Measurements from ENCODE around the gene ARHGEF16. TPM values are rescaled to one million over a fixed set of nuclear protein-coding genes. Genes with fewer than 3 reads are reported as not detected.

Gene ARHGEF16
- total RNA-seq, 1 experiment from 2014 or later = 0.13 TPM

DNA sequence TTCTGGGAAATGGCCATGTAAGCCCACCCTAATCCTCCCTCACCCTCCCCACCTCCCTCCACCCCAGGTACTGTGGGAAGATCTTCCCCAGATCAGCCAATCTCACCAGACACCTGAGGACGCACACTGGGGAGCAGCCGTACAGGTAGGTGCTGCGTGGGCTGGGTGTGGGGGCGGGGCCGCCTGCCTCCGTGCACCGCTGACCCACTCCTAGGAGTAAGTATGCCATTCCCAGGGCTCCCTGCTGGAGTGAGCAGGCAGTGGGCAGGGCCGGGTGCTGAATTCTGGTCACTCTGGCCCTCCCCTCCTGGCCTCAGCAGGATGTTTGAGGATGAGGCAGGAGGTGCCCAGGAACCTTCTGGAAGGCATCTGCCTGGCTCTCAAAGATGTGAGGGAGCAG is 35.9 kb upstream of the ARHGEF16 start:
- Histone ChIP-seq H3K4me3 (no peak overlapping the region), H3K36me3 (no peaks in the 10 kb centered on the region), H3K27me3 (no peaks in the 10 kb centered on the region), H3K9me3 (peaks cover 5% of the 10 kb centered on the region)
- no peak for DNase-seq

DNA sequence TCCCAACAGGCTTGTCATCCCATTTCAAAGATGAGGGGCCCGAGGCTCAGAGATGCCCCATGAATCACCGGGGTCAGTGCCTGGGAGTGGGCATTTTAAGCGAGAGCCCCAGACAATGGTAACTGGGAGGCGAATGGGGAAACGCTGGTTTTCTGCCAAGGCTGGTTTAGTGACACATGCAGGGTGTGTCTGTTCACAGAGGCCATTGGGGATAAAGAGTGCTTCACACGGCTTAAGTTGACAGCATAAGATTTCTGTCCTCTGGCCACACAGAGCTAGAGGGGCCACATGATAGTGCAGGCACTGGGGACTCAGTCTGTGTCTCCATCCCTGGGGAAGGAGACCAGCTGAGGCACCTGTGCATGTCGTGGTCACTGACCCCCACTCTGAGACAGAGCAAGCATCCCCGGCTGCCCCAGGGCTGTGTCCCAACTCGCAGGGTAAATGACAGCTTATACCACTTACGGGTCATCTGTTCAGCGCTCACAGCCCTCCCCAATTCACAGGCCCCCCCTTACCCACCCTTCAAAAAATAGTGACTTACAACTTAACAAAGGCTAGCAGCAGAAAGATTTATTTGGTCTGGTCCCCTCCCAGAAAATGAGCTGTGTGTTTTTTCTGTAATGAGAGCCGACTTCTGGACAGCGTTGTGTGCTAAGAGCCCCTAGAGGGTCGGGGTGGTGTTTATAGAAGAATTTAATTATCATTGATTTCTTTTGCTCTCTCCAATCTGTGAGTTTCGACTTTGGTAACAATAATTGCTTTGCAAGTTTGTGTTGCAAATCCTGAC is 34.9 kb upstream of the ARHGEF16 start:
- H3K4me3 ChIP-seq = no peak overlapping the region
- H3K27me3 ChIP-seq = no peaks in the 10 kb centered on the region
- H3K9me3 ChIP-seq = peaks cover 5% of the 10 kb centered on the region
- DNase-seq = peak; percentile 30
- no peaks in the 10 kb centered on the region for H3K36me3 ChIP-seq

DNA sequence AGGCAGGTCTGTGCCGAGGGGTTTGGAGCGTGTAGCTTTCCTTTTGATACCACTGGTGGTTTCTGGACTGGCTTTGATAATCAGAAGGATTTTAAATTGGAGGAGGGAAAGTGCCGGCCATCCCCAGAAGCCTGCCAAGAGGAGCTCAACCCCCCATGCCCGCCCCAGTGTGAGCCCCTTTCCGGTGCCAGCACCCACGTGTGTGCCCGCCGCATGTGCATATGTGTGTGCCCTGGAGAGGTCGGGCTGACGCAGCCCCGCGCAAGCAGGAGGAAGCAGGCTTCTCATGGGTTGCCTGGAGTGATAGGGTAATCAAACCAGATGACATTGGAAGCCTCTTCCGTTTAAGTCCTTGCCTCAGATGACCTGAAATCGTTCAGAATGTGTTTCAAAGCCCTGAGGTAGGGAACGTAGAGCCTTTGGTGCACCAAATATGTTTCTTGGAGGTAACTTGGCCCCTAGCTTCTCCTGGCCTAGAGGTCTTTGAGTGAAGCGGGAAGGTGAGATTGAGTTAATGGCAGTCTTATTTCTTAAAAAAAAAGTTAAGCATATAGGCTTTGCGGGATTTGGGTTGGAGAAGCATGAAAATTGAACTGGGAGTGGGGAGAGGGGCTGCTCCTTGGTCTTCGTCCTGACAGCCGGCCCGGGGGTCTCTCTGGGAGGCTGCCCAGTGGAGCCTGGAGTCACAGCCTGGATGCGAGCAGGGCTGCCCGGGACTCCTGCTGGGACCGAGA is 34.1 kb upstream of the ARHGEF16 start:
- Histone ChIP-seq H3K27me3 (no peaks in the 10 kb centered on the region), H3K4me3 (no peak overlapping the region), H3K36me3 (no peaks in the 10 kb centered on the region), H3K9me3 (peaks cover 5% of the 10 kb centered on the region)
- DNase-seq = no peak

DNA sequence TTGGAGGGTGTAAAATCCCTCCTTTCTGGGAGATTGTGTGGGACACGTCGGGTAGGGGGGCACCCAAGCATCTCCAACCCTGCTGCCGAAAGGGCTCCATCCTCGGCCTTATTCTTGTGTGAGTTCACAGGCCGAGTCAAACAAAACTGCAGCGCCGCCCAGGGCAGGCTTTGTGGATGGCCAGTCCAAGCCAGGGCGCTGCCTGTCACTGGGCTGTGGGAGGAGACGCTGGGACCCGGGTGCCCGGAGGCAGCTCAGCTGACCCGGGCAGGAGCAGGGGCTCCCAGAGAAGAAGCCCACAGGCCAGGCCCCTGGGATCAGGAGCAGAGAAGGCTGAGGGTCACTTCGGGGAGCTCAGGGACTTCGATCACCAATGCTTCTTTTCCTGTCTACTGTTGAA is 31.8 kb upstream of the ARHGEF16 start:
- H3K4me3 ChIP-seq = no peak overlapping the region
- no peaks in the 10 kb centered on the region for H3K9me3 ChIP-seq
- no peaks in the 10 kb centered on the region for H3K36me3 ChIP-seq
- no peaks in the 10 kb centered on the region for H3K27me3 ChIP-seq
- DNase-seq = no peak

DNA sequence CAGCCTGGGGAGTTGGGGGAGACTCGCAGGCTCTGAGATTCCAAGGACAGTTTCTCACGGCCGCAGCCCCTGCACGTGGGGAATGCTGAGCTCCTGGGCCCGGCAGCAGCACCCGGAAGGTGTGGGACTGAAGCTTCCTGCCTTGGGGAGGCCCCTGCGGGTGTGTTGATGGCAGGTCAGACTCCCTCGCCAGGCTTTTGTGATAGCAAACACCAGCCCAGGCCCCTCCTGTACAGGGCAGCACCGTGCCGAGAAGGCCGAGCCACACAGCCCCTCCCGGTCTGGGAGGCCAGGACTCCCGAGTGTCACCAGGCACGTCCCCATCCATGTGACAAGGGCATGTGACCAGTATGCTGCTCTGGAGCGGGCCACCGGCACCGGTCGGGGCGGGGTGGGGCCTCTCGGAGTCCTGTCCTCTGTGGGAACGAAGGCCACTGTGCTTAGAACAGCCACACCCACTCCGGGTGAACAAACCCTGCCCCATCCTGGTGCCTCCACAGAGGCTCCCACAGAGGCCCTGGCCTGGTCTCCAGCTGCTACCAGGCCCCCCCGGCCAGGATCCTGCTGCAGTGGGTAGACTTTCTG is 31.1 kb upstream of the ARHGEF16 start:
- Histone ChIP-seq H3K36me3 (no peaks in the 10 kb centered on the region), H3K4me3 (no peak overlapping the region), H3K27me3 (no peaks in the 10 kb centered on the region), H3K9me3 (no peaks in the 10 kb centered on the region)
- no peak for DNase-seq

DNA sequence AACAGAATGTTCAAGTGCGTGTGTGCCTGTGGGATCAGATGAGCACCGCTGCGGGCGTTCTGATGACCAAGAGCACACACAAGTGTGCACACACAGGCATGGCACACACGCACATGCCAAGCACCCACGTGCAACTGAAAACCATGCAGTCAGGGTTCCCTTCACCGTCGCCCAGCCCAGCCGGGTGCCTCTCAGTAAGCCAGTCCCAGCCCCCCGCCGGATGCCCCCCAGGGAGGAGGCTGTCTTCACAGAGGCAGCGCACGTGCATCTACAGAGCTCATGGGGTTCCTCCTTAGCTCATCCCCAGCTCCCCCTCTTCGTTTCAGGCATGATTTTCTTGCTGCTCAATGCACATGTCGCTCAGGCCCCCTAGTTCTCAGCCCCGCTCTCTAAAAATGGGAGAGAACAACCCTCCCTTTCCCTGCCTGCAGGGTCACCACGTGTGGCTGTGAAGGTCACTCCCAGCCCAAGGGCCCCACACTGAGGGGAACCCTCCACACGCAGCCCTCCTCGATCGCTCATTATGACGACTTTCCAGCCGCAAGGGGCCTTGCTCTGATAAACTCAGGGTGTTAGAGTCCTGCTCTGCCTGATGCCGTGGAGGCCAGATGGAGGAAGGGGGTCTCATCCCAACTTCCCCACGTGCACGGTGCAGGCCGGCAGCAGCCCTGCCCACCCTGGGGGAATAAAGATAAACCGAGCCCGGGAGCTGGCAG is 30.4 kb upstream of the ARHGEF16 start:
- Histone ChIP-seq H3K4me3 (no peak overlapping the region), H3K9me3 (no peaks in the 10 kb centered on the region)
- DNase-seq = no peak

DNA sequence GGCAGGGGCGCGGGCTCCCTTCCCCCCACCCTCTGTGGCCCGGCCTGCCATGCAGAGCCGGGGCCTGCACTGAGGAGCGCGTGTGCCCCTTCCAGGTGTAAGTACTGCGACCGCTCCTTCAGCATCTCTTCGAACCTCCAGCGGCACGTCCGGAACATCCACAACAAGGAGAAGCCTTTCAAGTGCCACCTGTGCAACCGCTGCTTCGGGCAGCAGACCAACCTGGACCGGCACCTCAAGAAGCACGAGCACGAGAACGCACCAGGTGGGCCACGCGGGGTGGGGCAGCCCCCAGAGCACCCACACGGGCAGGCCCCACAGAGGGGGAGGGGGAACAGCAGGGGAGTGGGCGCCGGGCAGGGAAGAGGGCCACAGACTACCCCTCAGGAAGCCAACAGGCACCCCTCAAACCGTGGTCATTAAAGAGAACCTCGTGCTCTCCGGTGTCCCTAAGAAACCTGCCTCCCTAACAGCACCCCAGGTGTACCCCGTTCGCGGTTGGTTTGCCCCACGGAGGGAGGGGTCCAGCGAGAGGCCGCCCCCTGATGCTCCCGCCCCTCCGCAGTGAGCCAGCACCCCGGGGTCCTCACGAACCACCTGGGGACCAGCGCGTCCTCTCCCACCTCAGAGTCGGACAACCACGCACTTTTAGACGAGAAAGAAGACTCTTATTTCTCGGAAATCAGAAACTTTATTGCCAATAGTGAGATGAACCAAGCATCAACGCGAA is 28.8 kb upstream of the ARHGEF16 start:
- Histone ChIP-seq H3K9me3 (no peaks in the 10 kb centered on the region), H3K4me3 (no peak overlapping the region), H3K36me3 (no peaks in the 10 kb centered on the region), H3K27me3 (no peaks in the 10 kb centered on the region)
- no peak for DNase-seq

More for the DNA sequence above, 30.4 kb upstream of the ARHGEF16 start:
- no peaks in the 10 kb centered on the region for H3K27me3 ChIP-seq
- no peaks in the 10 kb centered on the region for H3K36me3 ChIP-seq

DNA sequence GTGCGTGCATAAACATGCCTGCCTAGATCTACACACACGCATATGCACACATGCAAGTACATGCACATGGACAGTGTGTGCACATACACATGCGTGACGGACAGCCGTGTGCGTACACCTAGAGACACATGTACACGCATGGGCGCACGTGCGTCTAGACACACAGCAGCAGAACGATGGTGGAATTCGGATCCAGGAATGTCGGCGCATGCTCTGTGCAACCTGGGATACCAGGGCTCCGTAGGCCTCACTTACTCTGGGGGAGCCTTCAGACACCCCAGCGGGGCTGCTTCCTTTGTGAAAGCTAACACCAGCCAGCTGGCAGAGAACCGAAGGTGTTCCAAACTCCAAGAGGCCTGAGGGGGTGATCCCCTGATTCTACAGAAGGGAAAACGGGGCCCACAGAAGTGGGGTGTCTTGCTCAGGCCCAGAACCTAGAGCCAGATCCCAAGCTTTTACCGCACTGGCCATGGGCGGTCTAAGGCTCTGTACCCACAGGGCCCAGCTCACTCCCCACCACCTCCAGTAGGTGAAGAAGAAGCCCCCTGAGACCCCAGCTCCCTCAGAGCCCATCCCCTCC is 27.4 kb upstream of the ARHGEF16 start:
- no peaks in the 10 kb centered on the region for H3K36me3 ChIP-seq
- H3K4me3 ChIP-seq = no peak overlapping the region
- no peak for DNase-seq
- no peaks in the 10 kb centered on the region for H3K9me3 ChIP-seq
- no peaks in the 10 kb centered on the region for H3K27me3 ChIP-seq

DNA sequence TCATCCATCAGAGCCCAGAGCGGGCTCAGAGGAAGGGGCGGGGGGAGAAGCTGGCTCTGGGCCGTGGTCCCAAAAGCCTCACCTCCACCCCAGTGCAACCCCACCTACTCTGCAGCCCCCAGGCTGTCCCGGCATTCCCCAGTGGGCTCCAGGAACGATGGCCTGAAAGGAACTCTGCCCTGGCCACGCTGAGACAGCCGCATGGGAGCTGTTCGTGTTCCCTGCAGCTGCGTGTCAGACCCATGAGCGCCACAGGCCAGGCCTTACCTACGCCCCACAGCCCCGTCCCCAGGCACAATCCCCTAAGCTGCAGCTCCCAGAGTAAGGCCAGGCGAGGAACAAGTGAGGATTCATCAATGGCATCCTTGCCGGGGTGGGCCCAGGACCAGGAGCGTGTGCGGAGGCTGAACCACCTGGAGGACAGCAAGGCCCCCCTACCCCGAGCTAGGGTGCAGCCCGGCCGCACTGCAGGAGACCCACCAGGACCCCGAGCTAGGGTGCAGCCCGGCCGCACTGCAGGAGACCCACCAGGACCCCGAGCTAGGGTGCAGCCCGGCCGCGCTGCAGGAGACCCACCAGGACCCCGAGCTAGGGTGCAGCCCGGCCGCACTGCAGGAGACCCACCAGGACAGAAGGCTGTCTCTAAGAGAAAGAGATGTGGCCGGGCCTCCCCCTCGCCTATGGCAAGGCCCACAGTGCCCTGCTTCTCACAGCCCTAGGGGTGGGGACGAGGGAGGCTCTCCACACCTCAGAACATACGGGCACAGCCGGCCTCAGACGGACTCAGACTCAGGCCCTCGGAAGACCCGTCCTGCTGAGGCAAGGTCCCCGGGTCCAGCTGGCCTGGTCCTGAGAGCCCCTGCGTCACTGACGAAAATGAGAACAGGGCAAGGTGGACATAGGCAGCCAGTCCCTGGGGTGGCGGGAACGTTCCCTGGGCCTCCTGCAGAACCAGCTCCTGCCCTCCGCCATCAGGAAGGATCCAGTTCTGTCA is 26.5 kb upstream of the ARHGEF16 start:
- H3K36me3 ChIP-seq = no peaks in the 10 kb centered on the region
- no peaks in the 10 kb centered on the region for H3K27me3 ChIP-seq
- no peak overlapping the region for H3K4me3 ChIP-seq
- no peaks in the 10 kb centered on the region for H3K9me3 ChIP-seq
- no peak for DNase-seq

DNA sequence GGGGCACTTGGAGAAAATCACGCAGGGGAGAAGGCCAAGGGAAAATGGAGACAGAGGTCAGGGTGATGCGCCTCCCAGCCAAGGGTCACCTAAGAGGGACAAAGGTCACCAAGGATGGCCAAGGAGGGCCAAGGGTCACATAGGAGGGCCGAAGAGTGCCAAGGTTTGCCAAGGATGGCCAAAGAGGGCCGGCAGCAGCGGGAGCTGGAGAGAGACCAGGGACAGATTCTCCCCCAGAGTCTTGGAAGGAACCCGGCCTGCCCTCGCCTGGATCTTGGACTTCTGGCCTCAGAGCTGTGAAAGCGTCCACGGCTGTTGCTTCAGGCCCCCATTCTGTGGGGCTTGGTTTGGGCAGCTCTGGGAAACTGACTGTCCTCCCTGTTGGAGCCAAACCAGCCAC is 25.6 kb upstream of the ARHGEF16 start:
- no peaks in the 10 kb centered on the region for H3K36me3 ChIP-seq
- no peak for DNase-seq
- H3K27me3 ChIP-seq = no peaks in the 10 kb centered on the region
- H3K9me3 ChIP-seq = no peaks in the 10 kb centered on the region
- H3K4me3 ChIP-seq = no peak overlapping the region

- no peaks in the 10 kb centered on the region for H3K36me3 ChIP-seq
- no peak for DNase-seq
Measured at GRCh38 chr1:3429320-3429719, 25.1 kb upstream of the ARHGEF16 start.

DNA sequence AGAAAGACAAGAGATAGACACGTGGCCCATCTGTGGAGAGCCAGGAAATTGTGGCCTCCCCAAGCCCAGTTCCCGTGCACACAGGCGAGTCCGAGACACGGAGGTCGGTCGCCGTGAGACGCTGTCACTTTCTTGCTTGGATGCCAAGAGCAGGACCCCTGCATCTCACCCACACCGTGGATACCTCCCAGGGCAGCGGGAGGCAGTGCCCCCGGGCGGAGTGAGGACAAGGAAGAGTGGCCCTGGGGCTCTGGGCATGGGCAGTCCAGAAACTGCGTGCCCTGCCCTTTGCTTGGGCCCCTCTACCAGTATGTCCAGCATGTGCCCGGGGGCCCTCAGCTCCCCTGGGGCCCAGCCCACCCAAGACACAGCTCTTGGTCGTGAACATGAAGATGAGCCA is 24.7 kb upstream of the ARHGEF16 start:
- DNase-seq = no peak

More at GRCh38 chr1:3429320-3429719, 25.1 kb upstream of the ARHGEF16 start:
- Histone ChIP-seq H3K27me3 (no peaks in the 10 kb centered on the region), H3K9me3 (no peaks in the 10 kb centered on the region), H3K4me3 (no peak overlapping the region)

GRCh38 chr1:3430406-3430805 is 24.1 kb upstream of the ARHGEF16 start:
- Histone ChIP-seq H3K9me3 (no peaks in the 10 kb centered on the region), H3K27me3 (no peaks in the 10 kb centered on the region), H3K4me3 (no peak overlapping the region), H3K36me3 (no peaks in the 10 kb centered on the region)
- no peak for DNase-seq

More for the DNA sequence above, 24.7 kb upstream of the ARHGEF16 start:
- H3K9me3 ChIP-seq = no peaks in the 10 kb centered on the region
- no peaks in the 10 kb centered on the region for H3K27me3 ChIP-seq
- H3K4me3 ChIP-seq = no peak overlapping the region
- H3K36me3 ChIP-seq = no peaks in the 10 kb centered on the region

GRCh38 chr1:3430820-3431219 is 23.6 kb upstream of the ARHGEF16 start:
- no peaks in the 10 kb centered on the region for H3K27me3 ChIP-seq
- H3K36me3 ChIP-seq = no peaks in the 10 kb centered on the region
- no peak for DNase-seq
- H3K4me3 ChIP-seq = no peak overlapping the region
- H3K9me3 ChIP-seq = no peaks in the 10 kb centered on the region

DNA sequence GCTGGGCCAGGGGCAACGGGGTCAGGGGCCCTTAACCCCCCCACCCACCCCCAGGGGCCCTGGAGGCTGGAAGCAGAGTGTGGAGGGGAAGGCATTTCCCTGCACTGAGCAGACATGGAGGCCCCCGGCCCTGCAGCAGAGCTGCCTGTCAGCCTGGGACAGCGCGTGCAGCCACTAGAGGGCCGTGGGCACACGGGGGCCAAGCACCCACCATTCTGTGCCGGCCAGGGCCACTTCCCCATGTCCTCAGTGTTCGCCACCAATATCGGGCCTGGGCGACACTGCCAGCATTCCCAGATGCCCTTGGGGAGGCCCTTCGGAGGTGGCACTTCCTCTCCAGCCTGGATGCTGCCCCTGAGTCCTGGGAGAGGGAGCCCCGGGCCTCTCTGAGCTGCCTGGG is 23.2 kb upstream of the ARHGEF16 start:
- H3K36me3 ChIP-seq = no peaks in the 10 kb centered on the region
- DNase-seq = no peak
- no peaks in the 10 kb centered on the region for H3K27me3 ChIP-seq
- H3K4me3 ChIP-seq = no peak overlapping the region
- no peaks in the 10 kb centered on the region for H3K9me3 ChIP-seq

Measured in MG63 (cell line).